Adipocyte (in vitro differentiated cells): ENCODE measurements around the gene TMC6.
"Not testable (repeated sequence)": the region's sequence is repeated elsewhere in the genome, so short reads cannot be mapped to it uniquely, and the experiment has no call there.

Experiments
- DNase-seq: peaks from one replicate; pipeline ENCODE4 v3.0.0-alpha.2; 2015; ENCODE audit warnings: low read depth
- H3K27me3 ChIP-seq: replicated peaks from 2 replicates; pipeline ENCODE4 v1.7.0; 2013; ENCODE audit warnings: mild to moderate bottlenecking, low read length, moderate library complexity; ENCODE audit not compliant: control insufficient read depth, insufficient read depth
- H3K36me3 ChIP-seq: 2 replicates; pipeline ENCODE4 v1.7.0; 2013; ENCODE audit warnings: low read length, mild to moderate bottlenecking, moderate library complexity; ENCODE audit not compliant: control insufficient read depth, insufficient read depth, severe bottlenecking
- H3K4me1 ChIP-seq: 2 replicates; pipeline ENCODE4 v1.7.0; 2013; ENCODE audit warnings: mild to moderate bottlenecking, low read length, moderate library complexity; ENCODE audit not compliant: control insufficient read depth, insufficient read depth
- H3K4me3 ChIP-seq: 2 replicates; pipeline ENCODE4 v1.7.0; 2013; ENCODE audit warnings: mild to moderate bottlenecking, low read length, moderate library complexity
- H3K9ac ChIP-seq: 2 replicates; pipeline ENCODE4 v1.7.0; 2013; ENCODE audit warnings: mild to moderate bottlenecking, low read length, moderate library complexity
- H3K9me3 ChIP-seq: 2 replicates; pipeline ENCODE4 v1.7.0; 2013; ENCODE audit warnings: mild to moderate bottlenecking, low read length, moderate library complexity; ENCODE audit not compliant: control insufficient read depth

Gene TMC6, protein sequence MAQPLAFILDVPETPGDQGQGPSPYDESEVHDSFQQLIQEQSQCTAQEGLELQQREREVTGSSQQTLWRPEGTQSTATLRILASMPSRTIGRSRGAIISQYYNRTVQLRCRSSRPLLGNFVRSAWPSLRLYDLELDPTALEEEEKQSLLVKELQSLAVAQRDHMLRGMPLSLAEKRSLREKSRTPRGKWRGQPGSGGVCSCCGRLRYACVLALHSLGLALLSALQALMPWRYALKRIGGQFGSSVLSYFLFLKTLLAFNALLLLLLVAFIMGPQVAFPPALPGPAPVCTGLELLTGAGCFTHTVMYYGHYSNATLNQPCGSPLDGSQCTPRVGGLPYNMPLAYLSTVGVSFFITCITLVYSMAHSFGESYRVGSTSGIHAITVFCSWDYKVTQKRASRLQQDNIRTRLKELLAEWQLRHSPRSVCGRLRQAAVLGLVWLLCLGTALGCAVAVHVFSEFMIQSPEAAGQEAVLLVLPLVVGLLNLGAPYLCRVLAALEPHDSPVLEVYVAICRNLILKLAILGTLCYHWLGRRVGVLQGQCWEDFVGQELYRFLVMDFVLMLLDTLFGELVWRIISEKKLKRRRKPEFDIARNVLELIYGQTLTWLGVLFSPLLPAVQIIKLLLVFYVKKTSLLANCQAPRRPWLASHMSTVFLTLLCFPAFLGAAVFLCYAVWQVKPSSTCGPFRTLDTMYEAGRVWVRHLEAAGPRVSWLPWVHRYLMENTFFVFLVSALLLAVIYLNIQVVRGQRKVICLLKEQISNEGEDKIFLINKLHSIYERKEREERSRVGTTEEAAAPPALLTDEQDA

DNA sequence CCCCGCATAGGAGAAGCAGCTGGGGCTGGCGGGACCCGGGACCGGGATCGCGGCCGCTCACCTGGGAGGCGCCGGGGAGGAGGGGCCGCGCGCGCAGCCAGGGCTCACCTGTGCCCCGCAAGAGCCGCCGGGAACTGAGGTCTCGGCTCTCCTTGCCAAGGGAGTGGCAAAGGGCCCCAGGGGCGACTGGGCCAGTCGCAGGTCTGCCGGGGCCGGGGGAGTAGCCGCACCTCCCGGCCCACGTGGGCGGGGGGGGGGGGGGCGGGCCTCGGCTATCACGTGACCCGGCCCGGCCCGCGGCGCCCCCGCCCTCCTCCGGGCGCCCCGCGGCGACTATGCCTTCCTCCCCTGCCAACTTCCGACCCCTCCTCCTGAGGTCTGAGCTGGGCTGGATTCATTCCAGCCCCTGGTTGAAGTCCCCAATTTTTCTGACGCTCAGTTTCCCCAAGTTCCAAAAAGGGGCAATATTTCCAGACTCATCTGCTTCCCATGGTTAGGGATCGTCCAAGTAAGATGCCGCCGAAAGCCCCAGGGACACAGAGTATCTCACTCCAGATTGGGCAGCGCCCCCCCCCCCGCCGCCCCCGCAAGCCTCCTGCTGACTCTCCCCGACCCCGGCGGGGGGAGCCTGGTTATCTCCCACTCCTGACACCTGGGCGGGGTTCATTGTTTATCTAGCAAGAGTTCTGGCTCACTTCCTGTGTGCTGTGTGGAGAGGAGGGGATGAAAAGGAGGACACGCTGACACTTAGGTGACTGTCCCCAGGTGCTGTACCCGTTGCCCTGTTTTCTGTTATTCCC lies at the start of gene TMC6:
TMC6 (minus strand) TSS at position 205 of the 800 bp plus-strand sequence. CDS start 1,923 bp downstream, outside the sequence.
- H3K9me3 ChIP-seq: no peaks in the 10 kb centered on the region
- peaks cover 26% of the 10 kb centered on the region for H3K27me3 ChIP-seq
- H3K36me3 ChIP-seq: no peaks in the 10 kb centered on the region

DNA sequence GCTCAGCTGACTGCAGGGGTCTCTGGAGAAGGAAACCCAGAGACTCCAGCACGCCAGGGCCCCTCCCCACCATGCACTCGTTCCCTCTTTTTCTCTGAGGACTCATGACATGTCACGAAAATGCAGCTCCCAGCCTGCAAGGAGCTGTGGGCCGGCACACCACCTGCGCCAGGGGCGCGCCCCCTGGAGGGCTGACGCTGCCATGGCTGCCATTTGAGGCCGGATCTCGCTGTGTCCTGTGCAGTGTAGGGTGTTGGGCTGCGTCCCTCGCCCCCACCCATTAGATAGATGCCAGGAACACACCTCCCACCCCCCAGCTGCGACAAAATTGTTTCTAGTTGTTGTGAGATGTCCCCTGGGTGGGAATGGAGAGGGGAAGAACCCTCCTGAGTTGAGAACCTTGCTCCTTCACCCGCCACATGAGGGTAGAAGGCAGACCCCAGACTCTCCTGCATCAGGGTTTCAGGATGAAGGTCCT lies 48.0 kb upstream of the TMC6 start:
- Histone ChIP-seq H3K4me1 (peaks cover 16% of the 10 kb centered on the region), H3K9me3 (no peaks in the 10 kb centered on the region), H3K36me3 (no peaks in the 10 kb centered on the region), H3K4me3 (no peak overlapping the region), H3K27me3 (no peaks in the 10 kb centered on the region), H3K9ac (no peak overlapping the region)
- DNase-seq: peak; percentile 52

More for the DNA sequence above, at the start of gene TMC6:
- Histone ChIP-seq H3K4me3 (peak within 1 kb of the TSS; percentile 63), H3K4me1 (peaks cover 12% of the 10 kb centered on the region), H3K9ac (peak within 1 kb of the TSS; percentile 58)
- DNase-seq: peak; percentile 44

DNA sequence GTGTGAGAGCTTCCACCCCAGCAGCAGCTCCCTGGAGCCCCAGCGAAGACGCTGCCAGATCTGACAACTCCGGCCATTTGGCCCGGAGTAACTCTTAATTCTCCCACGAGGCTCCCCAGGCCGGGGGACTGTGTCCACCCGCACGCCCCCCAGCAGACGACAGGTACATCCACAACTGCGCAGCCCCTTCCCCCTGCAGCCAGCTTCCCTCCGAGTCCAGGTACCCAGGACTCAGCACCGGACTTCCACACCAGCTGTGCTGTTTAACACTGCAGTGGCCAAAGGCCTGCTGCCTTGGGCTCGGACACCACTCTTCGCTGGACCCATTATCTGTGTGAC lies 47.1 kb upstream of the TMC6 start:
- Histone ChIP-seq H3K9ac (no peak overlapping the region), H3K4me1 (peaks cover 16% of the 10 kb centered on the region), H3K4me3 (no peak overlapping the region), H3K9me3 (no peaks in the 10 kb centered on the region), H3K36me3 (no peaks in the 10 kb centered on the region), H3K27me3 (no peaks in the 10 kb centered on the region)
- no peak for DNase-seq

DNA sequence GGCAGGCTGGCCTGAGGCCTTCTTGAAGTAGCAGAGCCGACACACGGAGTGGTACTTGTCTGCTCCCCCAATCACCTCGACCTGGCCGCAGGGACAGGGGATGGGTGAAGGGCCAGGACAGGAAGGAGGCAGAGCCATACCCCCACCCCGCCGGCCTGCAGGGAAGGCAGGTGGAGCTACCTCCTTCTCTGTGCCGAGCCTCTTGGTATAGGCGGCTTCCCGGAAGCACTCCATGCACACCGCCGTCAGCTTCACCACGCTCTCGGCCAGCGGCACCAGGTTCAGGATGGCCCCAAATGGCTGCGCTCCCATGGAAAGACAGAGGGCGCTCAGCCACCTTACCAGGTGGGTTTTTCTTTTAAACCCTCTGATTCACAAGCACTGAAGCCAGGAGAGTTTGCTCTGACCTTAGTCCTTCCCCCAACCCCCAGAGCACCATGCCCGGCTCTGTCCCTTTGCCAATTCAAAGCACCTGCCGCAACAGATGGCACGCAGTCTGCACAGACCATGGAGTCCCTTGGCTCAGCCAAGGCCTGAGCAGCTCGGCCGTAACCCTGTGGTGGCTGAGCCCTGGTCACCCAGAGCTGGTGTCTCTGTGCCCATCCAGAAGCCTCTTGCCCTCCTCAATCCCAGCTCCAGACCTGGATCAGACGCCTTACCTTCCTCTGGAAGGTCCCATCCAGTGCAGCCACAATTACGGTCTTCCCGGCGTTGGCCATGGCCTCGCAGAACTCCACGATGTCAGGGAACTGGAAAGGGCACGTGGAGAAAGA lies 46.5 kb upstream of the TMC6 start:
- DNase-seq: no peak
- Histone ChIP-seq H3K9me3 (no peaks in the 10 kb centered on the region), H3K27me3 (no peaks in the 10 kb centered on the region), H3K4me3 (no peak overlapping the region), H3K4me1 (peaks cover 16% of the 10 kb centered on the region), H3K9ac (no peak overlapping the region), H3K36me3 (no peaks in the 10 kb centered on the region)

DNA sequence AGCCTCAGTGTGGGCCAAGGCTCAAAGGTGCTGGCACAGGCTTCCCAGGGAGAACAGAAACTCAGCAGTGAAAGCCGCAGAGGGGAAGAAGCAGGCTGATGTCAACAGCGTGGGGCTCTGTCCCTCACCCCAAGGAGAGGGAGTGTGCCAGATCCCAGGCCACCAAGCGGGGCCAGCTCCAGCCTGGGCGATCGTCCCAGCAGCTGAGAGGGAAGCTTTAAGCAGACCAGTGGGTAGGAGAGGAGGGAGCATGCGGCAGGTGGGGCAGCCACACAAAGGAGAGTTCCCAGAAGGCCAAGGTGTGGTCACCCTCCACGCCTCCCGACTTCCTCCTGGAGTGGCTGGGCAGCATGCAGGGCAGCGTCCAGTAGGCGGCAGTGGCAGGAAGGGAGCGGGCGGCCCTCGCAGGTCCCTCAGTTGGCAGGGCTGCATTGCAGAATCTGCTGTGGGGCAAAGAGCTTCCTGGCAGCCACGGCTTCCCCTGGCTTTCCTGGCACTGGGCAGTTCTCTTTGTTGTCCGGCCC lies 45.9 kb upstream of the TMC6 start:
- H3K9ac ChIP-seq: no peak overlapping the region
- peaks cover 14% of the 10 kb centered on the region for H3K4me1 ChIP-seq
- no peaks in the 10 kb centered on the region for H3K9me3 ChIP-seq
- DNase-seq: no peak
- H3K36me3 ChIP-seq: no peaks in the 10 kb centered on the region
- H3K4me3 ChIP-seq: no peak overlapping the region
- no peaks in the 10 kb centered on the region for H3K27me3 ChIP-seq

DNA sequence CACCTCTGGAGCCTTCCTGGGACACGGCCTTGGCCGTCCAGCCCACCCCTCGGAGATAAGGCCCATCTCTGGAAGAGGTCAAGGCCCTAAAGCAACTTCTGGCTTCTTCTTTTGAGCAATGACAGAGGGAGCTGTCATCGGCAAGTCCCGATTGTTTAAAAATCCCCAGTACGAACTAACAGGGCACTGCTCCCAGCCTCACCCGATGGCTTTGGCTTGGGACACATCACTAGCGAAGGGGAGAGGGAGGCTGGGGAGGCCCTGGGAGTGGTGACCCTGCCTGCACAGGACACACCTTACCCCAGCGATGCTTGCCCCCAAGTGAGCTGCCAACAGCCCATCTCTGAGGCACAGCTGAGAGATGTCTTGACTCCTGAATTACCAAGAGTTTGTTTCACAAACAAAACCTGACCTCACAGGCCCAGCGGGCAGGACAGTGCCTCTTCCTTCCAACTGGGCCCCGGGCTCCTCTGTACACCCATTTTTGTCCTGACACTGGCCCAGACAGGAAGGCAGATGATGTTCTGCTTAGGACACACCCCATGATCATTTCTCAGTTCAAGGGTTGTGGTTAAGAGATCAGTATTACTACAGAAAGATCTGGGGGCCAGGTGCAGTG lies 44.7 kb upstream of the TMC6 start:
- peaks cover 12% of the 10 kb centered on the region for H3K4me1 ChIP-seq
- no peaks in the 10 kb centered on the region for H3K27me3 ChIP-seq
- no peaks in the 10 kb centered on the region for H3K36me3 ChIP-seq
- no peak for DNase-seq
- no peaks in the 10 kb centered on the region for H3K9me3 ChIP-seq
- no peak overlapping the region for H3K9ac ChIP-seq
- H3K4me3 ChIP-seq: no peak overlapping the region

DNA sequence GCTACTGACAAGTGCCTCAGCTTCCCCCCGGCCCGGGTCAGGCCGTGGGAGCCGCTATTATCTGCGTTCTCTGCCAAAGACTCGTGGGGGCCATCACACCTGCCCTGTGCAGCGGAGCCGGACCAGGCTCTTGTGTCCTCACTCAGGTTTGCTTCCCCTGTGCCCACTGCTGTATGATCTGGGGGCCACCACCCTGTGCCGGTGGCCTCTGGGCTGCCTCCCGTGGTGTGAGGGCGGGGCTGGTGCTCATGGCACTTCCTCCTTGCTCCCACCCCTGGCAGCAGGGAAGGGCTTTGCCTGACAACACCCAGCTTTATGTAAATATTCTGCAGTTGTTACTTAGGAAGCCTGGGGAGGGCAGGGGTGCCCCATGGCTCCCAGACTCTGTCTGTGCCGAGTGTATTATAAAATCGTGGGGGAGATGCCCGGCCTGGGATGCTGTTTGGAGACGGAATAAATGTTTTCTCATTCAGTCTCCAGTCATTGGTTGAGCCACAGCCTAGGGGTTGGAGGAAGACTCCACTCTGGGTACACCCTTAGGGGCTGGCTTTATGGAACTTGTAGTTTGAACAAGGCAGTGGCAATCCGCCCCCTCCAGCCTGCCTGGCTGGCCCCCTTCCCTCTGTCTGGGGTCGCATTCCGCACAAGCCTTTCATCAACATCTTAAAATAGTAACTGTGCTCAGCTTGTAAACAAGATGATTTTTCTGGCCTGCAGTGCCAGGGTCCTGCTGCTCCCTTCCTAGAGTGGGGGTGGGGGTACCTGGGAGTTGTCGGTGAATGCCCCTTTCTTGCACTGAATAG lies 43.9 kb upstream of the TMC6 start:
- Histone ChIP-seq H3K9me3 (no peaks in the 10 kb centered on the region), H3K36me3 (no peaks in the 10 kb centered on the region), H3K4me1 (peaks cover 12% of the 10 kb centered on the region), H3K27me3 (no peaks in the 10 kb centered on the region), H3K9ac (no peak overlapping the region), H3K4me3 (no peak overlapping the region)
- DNase-seq: peak; percentile 10

DNA sequence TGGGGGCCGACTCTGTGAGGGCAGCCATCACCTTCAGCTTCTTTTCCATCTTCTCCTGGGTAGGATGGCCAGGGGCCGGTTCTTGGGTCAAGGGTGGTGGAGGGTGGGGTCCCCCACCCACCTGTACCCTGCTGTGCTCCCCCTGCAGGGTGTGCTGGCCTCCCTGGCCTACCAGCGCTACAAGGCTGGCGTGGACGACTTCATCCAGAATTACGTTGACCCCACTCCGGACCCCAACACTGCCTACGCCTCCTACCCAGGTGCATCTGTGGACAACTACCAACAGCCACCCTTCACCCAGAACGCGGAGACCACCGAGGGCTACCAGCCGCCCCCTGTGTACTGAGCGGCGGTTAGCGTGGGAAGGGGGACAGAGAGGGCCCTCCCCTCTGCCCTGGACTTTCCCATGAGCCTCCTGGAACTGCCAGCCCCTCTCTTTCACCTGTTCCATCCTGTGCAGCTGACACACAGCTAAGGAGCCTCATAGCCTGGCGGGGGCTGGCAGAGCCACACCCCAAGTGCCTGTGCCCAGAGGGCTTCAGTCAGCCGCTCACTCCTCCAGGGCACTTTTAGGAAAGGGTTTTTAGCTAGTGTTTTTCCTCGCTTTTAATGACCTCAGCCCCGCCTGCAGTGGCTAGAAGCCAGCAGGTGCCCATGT lies 43.2 kb upstream of the TMC6 start:
- not testable (repeated sequence) for H3K9ac ChIP-seq, DNase-seq, H3K36me3 ChIP-seq, H3K4me3 ChIP-seq, H3K9me3 ChIP-seq, H3K27me3 ChIP-seq
- peaks cover 12% of the 10 kb centered on the region for H3K4me1 ChIP-seq

DNA sequence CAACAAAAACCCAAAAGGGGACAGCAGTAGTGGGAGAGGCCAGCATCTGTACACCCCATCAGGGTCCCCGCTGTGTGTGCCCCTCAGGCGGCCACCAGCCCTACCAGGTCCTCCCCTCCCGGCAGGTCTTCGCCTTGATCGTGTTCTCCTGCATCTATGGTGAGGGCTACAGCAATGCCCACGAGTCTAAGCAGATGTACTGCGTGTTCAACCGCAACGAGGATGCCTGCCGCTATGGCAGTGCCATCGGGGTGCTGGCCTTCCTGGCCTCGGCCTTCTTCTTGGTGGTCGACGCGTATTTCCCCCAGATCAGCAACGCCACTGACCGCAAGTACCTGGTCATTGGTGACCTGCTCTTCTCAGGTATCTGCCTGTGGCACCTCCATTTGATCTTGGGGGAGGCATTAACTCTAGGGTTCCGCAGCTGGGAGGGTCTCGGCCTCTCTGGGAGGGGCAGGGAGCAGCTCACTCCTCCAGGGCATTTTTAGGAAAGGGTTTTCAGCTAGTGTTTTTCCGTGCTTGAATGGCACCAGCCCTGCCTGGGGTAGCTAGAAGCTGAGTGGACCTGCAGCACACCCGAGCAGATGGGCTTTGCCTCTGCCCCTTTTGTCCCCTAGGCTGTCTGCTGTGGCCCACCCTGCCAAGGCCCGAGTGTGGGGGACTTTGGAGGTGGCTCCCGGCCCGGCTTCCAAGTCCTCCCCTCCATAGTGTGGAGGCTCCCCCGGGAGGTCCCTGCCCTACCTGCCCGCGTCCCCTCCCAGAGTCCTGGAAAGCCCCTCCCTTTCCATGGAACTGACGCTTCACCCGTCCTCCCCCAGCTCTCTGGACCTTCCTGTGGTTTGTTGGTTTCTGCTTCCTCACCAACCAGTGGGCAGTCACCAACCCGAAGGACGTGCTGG lies 42.4 kb upstream of the TMC6 start:
- Histone ChIP-seq H3K9me3 (no peaks in the 10 kb centered on the region), H3K9ac (no peak overlapping the region), H3K27me3 (no peaks in the 10 kb centered on the region), H3K4me1 (peaks cover 12% of the 10 kb centered on the region), H3K4me3 (no peak overlapping the region), H3K36me3 (no peaks in the 10 kb centered on the region)
- DNase-seq: no peak
